Epidermal melanocyte (primary cell): ENCODE measurements around the gene ABCC5.

ENCODE experiments used
- DNase-seq: peaks from one replicate; pipeline ENCODE4 v3.0.0; 2011; ENCODE audit warnings: low spot score; ENCODE audit not compliant: insufficient read length

Gene ABCC5

DNA sequence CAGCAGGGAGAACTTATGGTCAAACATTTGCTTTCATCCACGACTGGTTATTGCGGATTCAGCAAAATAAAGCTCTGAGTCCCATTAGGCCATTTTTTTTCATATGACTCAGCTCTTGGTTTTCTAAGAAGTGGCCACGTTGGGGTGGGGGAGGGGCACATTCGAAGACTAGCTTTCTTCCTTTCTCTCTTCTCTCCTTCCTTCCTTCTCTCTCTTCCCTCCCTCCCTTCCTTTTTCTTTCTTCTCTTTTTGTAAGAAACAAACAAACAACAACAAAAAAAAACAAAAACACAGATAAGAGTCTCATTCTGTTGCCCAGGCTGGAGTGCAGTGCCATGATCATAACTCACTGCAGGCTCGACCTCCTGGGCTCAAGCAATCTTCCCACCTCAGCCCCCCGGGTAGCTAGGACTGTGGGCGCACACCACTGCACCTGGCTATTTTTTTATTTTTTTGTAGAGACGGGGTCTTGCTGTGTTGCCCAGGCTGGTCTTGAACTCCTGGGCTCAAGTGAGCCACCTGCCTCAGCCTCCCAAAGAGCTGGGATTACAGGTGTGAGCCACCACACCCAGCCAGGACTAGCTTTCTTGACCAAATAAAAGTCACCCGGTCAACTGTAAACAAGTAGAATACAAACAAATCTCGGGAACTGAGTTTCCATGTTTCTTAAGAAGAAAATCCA is 41.6 kb downstream of the ABCC5 start:
- no peak for DNase-seq

DNA sequence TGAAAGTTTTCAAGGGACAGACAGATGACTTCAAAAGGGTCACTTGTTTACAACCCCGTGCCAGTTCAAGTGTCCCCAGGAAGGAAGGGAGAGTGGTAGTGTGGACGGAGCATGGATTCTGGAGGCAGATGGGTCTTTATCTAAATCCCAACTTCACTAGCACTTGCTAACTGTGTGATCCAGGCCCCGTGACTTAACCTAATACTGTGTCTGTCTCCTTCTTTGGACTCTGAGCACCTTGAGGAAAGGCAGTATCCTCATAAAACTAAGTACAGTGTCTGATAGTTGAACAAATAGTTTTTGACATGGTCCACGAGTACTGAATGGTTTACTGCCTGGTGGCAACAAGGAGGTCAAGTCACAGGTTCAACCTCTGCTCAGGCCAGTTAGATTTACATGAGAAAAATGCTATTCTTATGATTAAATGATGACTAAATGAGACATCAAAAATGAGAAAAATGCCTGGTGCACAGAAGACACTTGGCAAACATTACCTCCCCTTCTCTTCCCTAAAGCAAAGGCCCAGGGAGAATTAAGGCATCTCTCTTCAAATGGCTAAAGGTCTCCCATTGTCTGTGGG is 48.9 kb downstream of the ABCC5 start:
- DNase-seq = no peak

DNA sequence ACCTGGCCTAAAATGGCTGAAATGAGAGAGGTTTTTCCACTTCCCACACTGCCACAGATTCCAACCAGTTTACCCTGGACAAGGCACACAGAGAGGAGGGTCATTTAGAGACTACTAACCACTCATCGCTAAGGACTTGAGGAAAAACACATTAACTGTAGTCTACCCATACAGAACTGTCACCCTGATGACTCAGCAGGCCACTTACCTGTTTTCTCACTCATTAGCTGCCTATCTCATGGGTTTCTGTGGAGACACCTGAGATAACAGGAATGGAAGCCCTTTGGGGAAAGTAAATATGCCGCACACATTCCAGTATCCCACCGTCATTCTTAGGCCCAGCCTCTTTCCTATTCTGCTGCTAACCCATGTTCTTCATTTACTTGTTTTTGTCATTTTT is 50.0 kb downstream of the ABCC5 start:
- no peak for DNase-seq

DNA sequence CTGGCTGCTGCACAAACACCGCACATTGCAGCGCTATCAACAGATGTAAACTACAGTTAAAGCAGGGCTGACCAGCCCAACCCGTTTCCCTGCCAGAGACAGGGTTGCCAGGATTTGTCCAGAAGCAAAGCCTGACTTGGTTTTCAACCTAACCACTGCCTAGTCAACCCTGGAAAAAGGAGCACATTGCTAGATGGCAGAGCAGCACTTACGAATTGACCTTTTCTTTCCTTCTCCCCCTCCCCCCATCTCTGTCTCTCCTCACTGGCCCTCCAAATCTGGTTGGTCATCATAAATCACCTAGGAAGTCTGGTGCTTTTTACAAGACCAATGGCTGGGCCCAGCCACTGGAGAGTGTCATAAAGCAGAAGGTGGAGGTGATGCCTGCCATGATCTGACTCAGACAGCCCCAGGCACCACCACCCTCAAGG is 51.3 kb downstream of the ABCC5 start:
- no peak for DNase-seq

DNA sequence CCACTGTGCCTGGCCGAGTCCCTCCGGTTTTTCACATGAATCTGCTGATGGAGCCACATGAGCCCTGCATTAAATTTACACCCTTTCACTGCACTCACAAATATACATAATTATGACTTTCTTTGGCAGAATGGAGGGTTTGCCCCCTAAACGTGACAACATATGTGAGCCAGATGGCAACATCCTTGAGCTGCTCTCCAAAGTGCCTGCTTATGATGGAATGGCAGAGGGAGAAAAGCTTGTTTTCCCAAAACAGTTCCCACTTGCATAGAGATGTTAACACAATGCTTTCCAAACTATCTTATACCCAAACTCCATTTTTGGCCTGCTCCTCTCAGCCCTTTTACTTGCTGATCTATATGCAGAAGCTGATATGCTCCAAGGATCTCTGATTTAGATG is 54.9 kb downstream of the ABCC5 start:
- no peak for DNase-seq

DNA sequence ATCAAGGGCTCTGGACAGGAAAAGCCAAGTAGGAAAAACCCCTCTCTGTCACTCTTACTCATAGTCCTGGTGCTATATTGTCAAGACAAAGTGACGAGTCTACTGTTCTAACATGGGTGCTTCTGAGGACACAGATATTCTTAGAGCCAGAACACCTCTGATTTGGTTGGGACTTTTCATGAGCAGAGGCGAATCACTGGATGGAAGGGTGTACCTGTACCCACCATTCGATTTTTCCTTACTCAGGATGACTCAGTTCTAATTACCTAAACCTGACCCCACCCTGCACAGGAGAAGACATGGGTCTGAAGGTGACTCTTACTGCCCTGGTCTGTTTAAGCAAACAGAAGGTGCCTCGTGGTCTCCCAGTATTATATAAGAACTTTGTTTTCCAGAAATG is 58.5 kb downstream of the ABCC5 start:
- no peak for DNase-seq

DNA sequence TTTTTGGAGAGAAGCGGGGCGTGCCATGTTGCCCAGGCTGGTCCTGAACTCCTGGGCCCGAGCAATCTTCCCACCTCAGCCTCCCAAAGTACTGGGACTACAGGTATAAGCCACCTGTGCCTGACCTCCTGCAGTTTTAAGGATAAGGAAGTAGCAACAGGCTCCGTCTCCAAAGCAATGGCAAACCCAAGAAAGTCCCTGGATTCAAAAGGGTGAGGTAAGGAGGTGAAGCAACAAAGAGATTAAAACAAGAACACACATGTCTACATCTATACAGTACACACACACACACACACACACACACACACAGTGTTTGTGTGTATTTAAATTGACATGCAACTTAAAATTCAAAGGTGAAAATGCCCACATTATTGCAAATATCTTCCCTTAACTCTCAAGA is 58.9 kb downstream of the ABCC5 start:
- DNase-seq = no peak

DNA sequence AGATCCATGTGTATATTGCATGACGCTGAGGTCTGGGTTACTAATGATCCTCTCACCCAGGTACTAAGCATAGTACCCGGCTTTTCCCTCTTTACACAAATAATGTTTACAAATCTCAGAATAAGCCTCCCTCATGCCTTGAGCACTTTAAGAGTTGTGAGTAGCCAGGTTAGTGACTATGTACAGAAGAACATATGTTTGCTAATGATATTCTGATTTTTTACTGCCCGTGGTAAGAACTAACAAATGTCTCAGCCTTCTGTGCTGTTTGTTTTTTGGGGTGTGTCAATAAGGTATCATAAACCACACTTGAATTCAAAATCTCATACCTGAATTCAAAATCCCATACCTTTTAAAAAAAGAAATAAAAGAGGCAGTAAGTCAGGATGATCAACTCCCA is 59.5 kb downstream of the ABCC5 start:
- DNase-seq = no peak

DNA sequence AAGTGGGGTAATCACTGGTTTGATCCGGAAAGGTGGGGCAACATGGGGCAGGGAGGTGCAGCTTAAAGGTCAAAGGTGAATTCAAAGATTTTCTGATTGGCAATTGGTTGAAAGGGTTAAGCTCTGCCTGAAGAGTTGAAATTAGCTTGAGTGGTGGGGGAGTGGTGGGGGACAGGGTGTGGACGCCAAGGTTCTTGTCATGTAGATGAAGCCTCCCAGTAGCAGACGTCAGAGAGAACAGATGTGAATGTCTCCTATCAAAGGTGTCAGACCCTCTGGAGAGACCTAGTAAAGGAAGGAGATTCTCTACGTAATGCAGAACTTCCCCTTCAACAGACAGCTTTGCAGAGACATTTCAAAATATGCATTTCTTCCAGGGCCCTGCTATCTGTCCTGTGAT is 62.8 kb downstream of the ABCC5 start:
- DNase-seq = no peak

DNA sequence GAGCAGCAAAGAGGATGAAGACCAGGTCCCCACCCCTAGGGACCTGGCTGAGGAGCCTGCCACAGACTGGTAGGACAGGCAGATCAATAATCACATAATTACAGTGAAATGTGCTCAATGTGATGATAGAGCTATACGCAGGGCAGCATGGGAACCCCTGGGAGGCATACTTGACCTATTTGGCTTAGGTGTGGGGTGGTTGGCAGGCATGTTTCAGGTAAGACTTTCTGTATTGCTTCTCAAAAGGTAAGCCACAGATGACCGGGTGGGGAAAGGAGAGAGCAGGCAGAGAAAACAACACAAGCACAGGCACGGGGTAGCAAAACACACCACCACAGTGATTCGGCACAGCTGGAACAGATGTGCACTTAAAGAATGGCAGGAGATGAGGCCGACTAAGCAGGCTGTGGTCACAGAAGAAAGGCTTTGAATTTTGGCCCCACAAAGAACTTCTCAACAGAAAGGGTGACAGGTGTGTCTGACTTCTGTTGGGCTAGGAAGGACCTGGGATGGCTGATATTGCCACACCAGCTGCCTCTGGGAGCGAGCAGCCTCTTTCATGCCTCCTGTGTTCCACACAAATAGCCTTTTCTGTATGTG is 64.1 kb downstream of the ABCC5 start:
- no peak for DNase-seq

DNA sequence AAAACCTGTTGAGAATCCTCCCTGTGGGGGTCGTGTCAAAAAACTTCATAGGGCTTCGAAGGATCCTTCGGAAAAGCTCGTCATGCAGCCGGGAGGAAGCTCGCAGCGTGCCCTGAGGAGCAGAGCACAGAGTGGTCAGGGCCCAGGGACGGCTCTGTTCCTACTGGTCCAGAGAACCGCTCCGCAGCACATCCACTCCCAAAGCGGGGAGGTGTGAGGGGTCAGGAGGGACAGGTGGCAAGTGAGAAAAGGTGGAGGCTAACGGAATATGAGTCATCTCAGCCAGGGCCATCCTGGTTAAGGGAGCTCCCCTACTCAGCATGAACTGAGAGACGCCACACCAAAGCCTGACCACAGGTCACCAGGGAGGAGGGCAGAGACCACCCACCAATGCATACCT is 66.2 kb downstream of the ABCC5 start:
- no peak for DNase-seq

DNA sequence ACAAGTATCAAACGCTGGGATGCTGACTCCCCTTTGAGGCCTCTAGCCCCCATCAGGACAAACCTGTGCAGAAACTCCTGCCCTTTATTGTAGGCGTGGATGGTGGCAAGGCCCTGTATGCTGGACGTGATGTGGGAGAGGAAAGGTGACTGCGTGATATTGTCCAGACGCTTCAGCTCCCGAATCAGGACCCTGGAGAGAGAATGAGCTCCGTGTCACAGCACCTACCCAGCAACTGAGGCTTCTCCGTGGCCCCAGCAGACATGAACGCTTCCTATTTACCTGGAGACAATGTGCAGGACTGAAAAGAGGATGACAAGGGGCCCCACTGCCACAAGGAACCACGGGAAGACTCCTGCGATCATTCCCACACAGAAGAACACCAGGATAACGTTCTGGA is 68.0 kb downstream of the ABCC5 start:
- DNase-seq = no peak

DNA sequence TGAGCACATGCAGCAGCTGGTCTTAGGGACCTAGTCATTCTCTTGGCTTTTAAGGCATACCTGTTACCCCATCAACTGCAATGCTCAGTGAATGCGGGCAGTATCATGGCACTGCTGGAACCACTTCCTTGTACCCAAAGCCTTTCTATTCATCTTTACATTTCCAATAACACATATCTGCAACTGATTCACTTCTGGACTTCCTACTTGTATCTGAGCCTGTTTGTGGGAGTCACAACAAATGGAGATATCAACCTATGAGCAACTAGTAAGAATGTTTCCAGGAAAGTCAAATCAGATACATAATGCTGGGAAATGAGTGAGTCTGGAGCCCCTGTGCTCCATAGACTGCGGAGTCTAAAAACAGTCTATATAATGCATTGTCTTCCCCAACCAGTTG is 71.6 kb downstream of the ABCC5 start:
- DNase-seq = no peak

DNA sequence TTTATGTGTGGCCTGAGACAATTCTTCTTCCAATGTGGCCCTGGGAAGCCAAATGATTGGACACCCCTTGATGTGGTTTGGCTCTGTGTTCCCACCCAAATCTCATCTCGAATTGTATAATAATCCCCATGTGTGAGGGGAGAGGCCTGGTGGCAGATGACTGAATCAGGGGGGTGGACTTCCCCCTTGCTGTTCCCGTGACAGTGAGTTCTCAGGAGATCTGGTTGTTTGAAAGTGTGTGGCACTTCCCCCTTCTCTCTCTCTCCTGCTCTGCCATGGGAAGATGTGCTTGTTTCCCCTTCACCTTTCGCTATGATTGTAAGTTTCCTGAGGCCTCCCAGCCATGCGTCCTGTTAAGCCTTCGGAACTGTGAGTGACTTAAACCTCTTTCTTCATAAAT is 72.9 kb downstream of the ABCC5 start:
- no peak for DNase-seq

DNA sequence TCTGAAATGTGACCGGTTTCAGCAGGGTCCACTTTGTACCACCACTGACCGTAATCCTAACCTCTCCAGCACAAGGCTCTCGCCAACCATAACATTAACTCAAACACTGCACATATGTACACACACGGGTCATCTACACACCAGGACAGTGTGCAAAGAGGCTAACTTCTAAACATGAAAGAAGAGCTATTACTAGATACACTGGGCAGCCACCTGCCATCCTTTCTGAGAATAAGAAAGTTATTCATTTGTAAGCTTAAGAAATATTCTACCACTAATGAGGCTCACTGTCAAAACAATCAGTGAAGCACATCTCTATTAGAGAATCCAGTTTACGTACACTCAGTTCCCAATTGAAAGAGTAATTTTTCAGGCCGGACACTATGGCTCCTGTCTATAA is 73.9 kb downstream of the ABCC5 start:
- DNase-seq = no peak

DNA sequence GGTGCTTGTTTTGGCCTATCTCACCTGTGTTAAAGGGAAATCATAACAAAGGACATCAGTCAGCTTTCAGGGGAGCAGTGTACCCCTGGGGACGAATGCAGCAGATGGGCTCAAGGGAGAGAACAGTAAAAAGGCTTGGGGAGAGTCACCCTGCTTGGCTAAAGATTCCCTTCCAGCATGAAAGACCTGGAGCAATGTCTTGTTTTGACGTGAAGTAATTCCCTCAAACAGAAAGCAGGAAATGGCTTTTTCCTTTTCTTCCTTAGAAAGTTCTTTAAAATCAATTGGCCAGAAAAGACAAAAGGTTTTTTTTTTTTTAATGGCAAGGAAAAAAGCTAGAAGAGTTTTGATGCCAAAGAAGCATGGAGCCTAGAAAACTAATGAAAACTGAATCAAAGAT is 76.5 kb downstream of the ABCC5 start:
- DNase-seq = no peak

DNA sequence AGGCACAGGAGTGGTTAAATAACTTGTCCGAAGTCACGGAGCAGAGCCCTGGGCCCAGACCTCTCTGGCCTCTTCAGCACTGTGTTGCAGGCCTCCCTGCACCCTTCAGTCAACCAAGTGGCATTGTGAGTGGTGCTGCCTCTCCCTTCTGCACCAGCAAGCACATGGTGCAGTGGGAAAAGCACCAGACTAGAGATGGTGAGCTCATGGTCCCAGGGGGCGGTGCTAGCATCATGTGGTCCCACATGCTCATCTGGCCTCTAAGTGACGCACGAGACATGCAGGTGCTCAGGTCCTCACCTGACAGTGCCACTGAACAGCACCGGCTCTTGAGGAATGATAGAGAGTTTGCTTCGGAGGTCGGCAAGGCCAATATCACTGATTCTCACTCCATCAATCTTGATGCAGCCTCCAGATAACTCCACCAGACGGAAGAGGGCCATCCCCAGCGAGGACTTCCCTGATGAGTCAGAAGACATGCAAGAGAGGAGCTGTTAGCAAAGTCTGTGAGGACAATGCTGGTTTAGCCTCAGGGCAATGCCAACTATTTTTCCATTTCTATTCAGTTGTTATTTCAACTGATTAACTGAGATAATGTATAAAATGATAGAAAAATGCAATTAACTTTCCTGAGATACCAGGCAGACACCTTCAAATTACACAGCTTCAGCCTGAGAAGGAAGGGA is 79.9 kb downstream of the ABCC5 start:
- no peak for DNase-seq

DNA sequence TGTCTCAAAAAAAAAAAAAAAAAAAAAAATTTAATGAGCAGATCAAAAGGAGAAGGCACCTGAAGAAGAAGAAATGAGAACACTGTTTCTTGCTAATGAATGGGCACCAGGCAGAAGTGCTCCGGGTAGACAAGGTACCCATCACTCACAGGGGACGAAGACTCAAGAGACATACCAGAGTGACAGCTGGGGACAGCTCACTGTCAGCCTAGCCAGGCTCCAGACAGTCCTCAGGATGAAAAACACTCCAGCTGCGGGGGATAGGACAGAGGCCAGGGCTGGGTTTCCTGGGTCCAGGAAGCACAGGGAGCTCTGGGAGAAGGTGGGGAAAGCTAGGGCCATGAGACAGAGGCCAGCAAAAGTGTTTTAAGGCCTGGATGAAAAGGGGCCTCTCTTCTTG is 84.5 kb downstream of the ABCC5 start:
- DNase-seq = no peak

DNA sequence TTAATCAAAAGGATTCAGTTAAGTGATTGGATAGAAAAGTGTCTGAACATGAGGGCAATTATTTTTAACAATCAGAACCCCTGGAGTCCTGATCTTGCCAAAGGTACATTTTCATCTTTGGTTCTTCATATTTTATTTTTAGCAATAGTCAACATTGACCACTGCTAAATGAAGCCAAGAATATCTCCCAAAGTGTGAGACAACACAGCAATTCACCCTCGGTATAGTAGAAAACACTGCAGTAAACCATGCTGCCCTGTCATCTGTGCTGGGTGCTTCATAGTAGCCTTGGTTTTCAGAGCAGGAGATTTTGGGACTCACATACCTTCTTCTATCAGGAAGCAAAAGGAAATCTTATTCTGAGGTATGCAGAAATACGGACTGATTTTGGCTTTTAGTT is 85.8 kb downstream of the ABCC5 start:
- DNase-seq = no peak

DNA sequence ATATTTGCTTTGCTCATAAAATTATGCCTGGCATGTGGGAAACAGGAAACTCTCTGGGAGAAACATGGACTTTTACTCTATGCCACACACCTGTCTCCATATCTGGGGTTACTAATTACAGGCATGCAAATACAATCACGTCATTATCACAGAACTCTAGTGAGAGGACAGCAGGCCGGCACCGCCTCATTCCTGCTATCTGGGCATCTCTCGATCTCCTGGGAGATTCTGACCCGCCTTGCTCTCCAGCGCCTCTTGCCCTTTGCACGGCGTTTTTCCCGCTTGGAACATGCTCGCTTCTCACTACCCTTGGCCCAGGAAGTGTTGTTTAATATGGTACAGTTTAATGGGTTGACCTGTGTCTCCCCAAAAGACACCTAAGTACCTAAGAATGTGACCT is 87.6 kb downstream of the ABCC5 start:
- no peak for DNase-seq

DNA sequence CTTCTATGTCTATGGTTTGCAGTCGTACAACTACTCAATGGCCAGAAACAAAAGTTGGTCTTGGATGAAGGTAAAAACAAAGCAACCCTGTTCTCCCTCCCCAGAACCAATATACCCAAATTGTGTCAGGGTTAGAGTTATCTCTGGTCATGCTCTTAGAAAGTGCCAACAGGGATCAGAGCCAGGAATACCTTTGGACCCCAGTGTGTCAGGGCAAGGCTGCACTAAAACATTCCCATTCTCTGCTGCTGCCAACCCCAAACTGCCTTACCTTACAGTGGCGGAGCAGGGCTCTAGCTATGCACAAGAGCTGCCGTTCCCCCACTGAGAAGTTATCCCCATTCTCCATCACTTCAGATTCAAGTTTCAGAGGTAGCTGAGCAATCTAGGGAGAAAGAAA is 90.6 kb downstream of the ABCC5 start:
- DNase-seq = no peak

DNA sequence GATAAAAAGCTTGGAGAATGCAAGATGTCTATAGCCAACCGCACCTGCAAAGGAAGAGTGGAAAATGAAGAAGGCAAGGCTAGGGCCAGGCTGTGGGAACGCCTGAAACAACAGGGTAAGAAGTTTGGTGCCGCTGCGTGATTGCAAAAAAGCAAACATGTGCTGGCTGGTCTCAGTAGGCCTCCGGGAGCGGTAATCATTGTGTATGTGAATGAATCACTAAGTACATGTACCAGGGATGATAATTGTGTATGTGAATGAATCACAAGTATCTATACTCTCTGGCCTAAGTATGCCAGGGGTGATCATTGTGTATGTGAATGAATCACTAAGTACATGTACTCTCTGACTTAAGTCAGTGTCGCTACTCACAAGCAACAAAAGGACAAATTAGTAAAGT is 92.7 kb downstream of the ABCC5 start:
- DNase-seq = no peak

DNA sequence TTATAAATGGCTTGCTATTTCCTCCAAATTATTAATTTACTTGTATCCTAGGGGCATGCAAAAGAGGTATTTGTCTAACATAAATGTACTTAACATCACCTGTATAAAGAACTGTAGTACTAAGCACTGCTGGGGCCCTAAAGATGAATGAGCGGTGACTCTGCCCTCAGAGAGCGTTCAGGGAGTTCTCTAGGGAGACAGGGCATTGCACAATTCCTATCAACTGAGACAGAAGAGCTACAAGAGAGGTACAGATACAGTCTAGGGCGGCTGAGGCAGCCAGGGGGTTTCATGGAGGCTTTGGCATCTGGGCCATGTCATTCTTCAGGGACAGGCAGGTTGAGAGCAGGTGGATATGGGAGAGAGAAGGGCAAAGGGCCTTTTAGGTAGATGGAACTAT is 93.1 kb downstream of the ABCC5 start:
- DNase-seq = no peak
